SK-N-SH (cell line): ENCODE results near the gene ANKH. TPM values are rescaled to one million over a fixed set of nuclear protein-coding genes. Genes with fewer than 3 reads are reported as not detected.

Source experiments
- CTCF ChIA-PET: fragments of 300-600, 350-600 bp; formaldehyde crosslinking; extraction: SDS; loops from one replicate; lab custom pipeline; 2021; lab: Yijun Ruan, JAX
- POLR2A ChIA-PET: fragments of 350-600 bp; sonication (Branson Sonifier 250); formaldehyde crosslinking; extraction: SDS; loops from one replicate; lab custom pipeline; 2020; ENCODE audit warnings: antibody characterized with exemption, inconsistent platforms; lab: Yijun Ruan, JAX
- DNase-seq: peaks from one replicate; pipeline ENCODE4 v3.0.0; 2012
- H2AFZ ChIP-seq: fragments of 200-600 bp; sonication (generic); 2 replicates; pipeline ENCODE4 v1.8.1; 2016; ENCODE audit warnings: antibody characterized with exemption, mild to moderate bottlenecking, low read depth
- H3F3A ChIP-seq: fragments of 200-600 bp; sonication (generic); replicated peaks from 2 replicates; pipeline ENCODE3; 2016; ENCODE audit warnings: antibody characterized with exemption, mild to moderate bottlenecking; ENCODE audit not compliant: insufficient read depth
- H3K27ac ChIP-seq, 2 experiments: fragments of 200-500 bp in 1 of 2; fragments of 200-600 bp in 1 of 2; sonication (Bioruptor generic) in 1 of 2; sonication (generic), shearing (Covaris generic) in 1 of 2; 2 replicates each; pipeline versions ENCODE4 v1.5.1 to v1.6.1; 2014 to 2016; ENCODE audit warnings: low read depth in 2 of 2, inconsistent platforms in 1 of 2, low read length in 1 of 2, mild to moderate bottlenecking in 1 of 2, mixed read lengths in 1 of 2
- H3K27me3 ChIP-seq: fragments of 200-600 bp; sonication (generic), shearing (Covaris generic); 2 replicates; pipeline ENCODE4 v1.6.1; 2016; ENCODE audit warnings: mixed run types; ENCODE audit not compliant: insufficient read depth
- H3K36me3 ChIP-seq, 2 experiments: fragments of 200-500 bp in 1 of 2; fragments of 200-600 bp in 1 of 2; sonication (Bioruptor generic) in 1 of 2; sonication (generic) in 1 of 2; replicated peaks in 1 of 2; 2 replicates each; pipeline versions ENCODE3 to v1.5.1; 2014 to 2016; ENCODE audit warnings: low read length in 1 of 2, mild to moderate bottlenecking in 1 of 2; ENCODE audit not compliant: insufficient read depth in 2 of 2, control insufficient read depth in 1 of 2
- H3K4me1 ChIP-seq, 2 experiments: fragments of 200-500 bp in 1 of 2; fragments of 200-600 bp in 1 of 2; sonication (Bioruptor generic) in 1 of 2; sonication (generic), shearing (Covaris generic) in 1 of 2; 2 replicates each; pipeline versions ENCODE4 v1.5.1 to v1.6.1; 2014 to 2016; ENCODE audit warnings: low read depth in 1 of 2, low read length in 1 of 2, mixed run types in 1 of 2; ENCODE audit not compliant: insufficient read depth in 2 of 2, control insufficient read depth in 1 of 2
- H3K4me2 ChIP-seq: fragments of 200-600 bp; sonication (generic), shearing (Covaris generic); 2 replicates; pipeline ENCODE4 v1.6.1; 2017; ENCODE audit warnings: mixed run types
- H3K4me3 ChIP-seq, 2 experiments: fragments of 200-500 bp in 1 of 2; fragments of 200-600 bp in 1 of 2; sonication (Bioruptor generic) in 1 of 2; sonication (generic), shearing (Covaris generic) in 1 of 2; 2 replicates each; pipeline versions ENCODE4 v1.5.1 to v1.8.1; 2014 to 2016; ENCODE audit warnings: low read depth in 2 of 2, inconsistent platforms in 1 of 2, low read length in 1 of 2, mild to moderate bottlenecking in 1 of 2, mixed read lengths in 1 of 2, moderate library complexity in 1 of 2
- H3K79me2 ChIP-seq: fragments of 200-600 bp; sonication (generic); 2 replicates; pipeline ENCODE4 v1.8.1; 2017; ENCODE audit warnings: mild to moderate bottlenecking; ENCODE audit not compliant: insufficient read depth
- H3K9ac ChIP-seq: fragments of 200-600 bp; sonication (generic); 2 replicates; pipeline ENCODE4 v1.6.1; 2017; ENCODE audit warnings: mixed run types
- H3K9me2 ChIP-seq: fragments of 200-600 bp; sonication (generic); 2 replicates; pipeline ENCODE4 v1.6.1; 2017; ENCODE audit warnings: mixed run types
- H3K9me3 ChIP-seq: fragments of 200-600 bp; sonication (generic); 2 replicates; pipeline ENCODE4 v1.6.1; 2017; ENCODE audit warnings: mixed run types, mild to moderate bottlenecking, moderate library complexity
- H4K20me1 ChIP-seq: fragments of 200-600 bp; sonication (generic); 2 replicates; pipeline ENCODE4 v1.6.1; 2017; ENCODE audit warnings: mild to moderate bottlenecking, mixed run types; ENCODE audit not compliant: insufficient read depth
- CTCF ChIP-seq: fragments of 200-600 bp; sonication (generic); IDR thresholded peaks from 2 replicates; pipeline ENCODE4 v1.6.1; 2017; ENCODE audit warnings: antibody characterized with exemption, mild to moderate bottlenecking, moderate library complexity
- ELF1 ChIP-seq: IDR thresholded peaks from 2 replicates; pipeline ENCODE4 v1.4.0; 2012
- GABPA ChIP-seq: IDR thresholded peaks from 2 replicates; pipeline ENCODE4 v1.4.0; 2012; ENCODE audit warnings: low read depth, mild to moderate bottlenecking
- MAX ChIP-seq: IDR thresholded peaks from 2 replicates; pipeline ENCODE4 v1.4.0; 2012; ENCODE audit warnings: low read depth
- RAD21 ChIP-seq: IDR thresholded peaks from 2 replicates; pipeline ENCODE4 v1.6.1; 2012; ENCODE audit warnings: mild to moderate bottlenecking, low read length
- RCOR1 ChIP-seq: fragments of 150-350 bp; IDR thresholded peaks from 2 replicates; pipeline ENCODE4 v1.6.1; 2017; ENCODE audit warnings: antibody characterized with exemption, low read length
- RFX5 ChIP-seq: IDR thresholded peaks from 2 replicates; pipeline ENCODE4 v1.6.1; 2012; ENCODE audit warnings: mild to moderate bottlenecking, improper control_type of control experiment, low read length
- RXRA ChIP-seq: IDR thresholded peaks from 2 replicates; pipeline ENCODE4 v1.4.0; 2012; ENCODE audit warnings: low read depth, mild to moderate bottlenecking, borderline replicate concordance
- SIN3A ChIP-seq: IDR thresholded peaks from 2 replicates; pipeline ENCODE4 v1.6.1; 2012; ENCODE audit warnings: low read depth, mild to moderate bottlenecking, low read length, moderate library complexity, borderline replicate concordance
- TEAD4 ChIP-seq: IDR thresholded peaks from 2 replicates; pipeline ENCODE4 v1.4.0; 2012; ENCODE audit warnings: mild to moderate bottlenecking, borderline replicate concordance; ENCODE audit not compliant: insufficient read depth
- USF1 ChIP-seq: IDR thresholded peaks from 2 replicates; pipeline ENCODE4 v1.4.0; 2012; ENCODE audit warnings: low read depth, borderline replicate concordance
- WGBS: methylation state at CpG from one replicate; pipeline ENCODE4 v1.1.6; 2017; ENCODE audit warnings: low lambda C conversion rate; 5-methylcytosine and 5-hydroxymethylcytosine counted together
- polyA plus RNA-seq, 3 experiments: library from polyadenylated mRNA; depleted of rRNA; stranded (reverse); fragments of >200 nt; gene quantifications; 2 replicates each; pipeline ENCODE4 v1.2.3, GENCODE V29; 2012
- TF ChIP-seq, protein P1 (sequence below): IDR thresholded peaks from 2 replicates; pipeline ENCODE4 v1.4.0; 2012; ENCODE audit warnings: low read depth, borderline replicate concordance
- TF ChIP-seq, protein P2 (sequence below): IDR thresholded peaks from 2 replicates; pipeline ENCODE4 v1.6.1; 2012; ENCODE audit warnings: mild to moderate bottlenecking, low read depth, low read length, moderate library complexity

The ANKH gene
- polyA plus RNA-seq, 1 of the 3 experiments (the other 2 are of a cell fraction), result 22.0 TPM

- TF ChIP-seq RCOR1 (no peak), USF1 (no peak), RFX5 (no peak), MAX (no peak), CTCF (no peak), RAD21 (no peak), RXRA (no peak), ELF1 (no peak), GABPA (no peak), SIN3A (no peak), TEAD4 (no peak)
- TF ChIP-seq, protein P1, sequence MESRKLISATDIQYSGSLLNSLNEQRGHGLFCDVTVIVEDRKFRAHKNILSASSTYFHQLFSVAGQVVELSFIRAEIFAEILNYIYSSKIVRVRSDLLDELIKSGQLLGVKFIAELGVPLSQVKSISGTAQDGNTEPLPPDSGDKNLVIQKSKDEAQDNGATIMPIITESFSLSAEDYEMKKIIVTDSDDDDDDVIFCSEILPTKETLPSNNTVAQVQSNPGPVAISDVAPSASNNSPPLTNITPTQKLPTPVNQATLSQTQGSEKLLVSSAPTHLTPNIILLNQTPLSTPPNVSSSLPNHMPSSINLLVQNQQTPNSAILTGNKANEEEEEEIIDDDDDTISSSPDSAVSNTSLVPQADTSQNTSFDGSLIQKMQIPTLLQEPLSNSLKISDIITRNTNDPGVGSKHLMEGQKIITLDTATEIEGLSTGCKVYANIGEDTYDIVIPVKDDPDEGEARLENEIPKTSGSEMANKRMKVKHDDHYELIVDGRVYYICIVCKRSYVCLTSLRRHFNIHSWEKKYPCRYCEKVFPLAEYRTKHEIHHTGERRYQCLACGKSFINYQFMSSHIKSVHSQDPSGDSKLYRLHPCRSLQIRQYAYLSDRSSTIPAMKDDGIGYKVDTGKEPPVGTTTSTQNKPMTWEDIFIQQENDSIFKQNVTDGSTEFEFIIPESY, result no peak
- TF ChIP-seq, protein P2, sequence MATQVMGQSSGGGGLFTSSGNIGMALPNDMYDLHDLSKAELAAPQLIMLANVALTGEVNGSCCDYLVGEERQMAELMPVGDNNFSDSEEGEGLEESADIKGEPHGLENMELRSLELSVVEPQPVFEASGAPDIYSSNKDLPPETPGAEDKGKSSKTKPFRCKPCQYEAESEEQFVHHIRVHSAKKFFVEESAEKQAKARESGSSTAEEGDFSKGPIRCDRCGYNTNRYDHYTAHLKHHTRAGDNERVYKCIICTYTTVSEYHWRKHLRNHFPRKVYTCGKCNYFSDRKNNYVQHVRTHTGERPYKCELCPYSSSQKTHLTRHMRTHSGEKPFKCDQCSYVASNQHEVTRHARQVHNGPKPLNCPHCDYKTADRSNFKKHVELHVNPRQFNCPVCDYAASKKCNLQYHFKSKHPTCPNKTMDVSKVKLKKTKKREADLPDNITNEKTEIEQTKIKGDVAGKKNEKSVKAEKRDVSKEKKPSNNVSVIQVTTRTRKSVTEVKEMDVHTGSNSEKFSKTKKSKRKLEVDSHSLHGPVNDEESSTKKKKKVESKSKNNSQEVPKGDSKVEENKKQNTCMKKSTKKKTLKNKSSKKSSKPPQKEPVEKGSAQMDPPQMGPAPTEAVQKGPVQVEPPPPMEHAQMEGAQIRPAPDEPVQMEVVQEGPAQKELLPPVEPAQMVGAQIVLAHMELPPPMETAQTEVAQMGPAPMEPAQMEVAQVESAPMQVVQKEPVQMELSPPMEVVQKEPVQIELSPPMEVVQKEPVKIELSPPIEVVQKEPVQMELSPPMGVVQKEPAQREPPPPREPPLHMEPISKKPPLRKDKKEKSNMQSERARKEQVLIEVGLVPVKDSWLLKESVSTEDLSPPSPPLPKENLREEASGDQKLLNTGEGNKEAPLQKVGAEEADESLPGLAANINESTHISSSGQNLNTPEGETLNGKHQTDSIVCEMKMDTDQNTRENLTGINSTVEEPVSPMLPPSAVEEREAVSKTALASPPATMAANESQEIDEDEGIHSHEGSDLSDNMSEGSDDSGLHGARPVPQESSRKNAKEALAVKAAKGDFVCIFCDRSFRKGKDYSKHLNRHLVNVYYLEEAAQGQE, result no peak
- TF ChIP-seq, all 33 proteins: peak for 0
- ChIA-PET CTCF (no interaction called here), POLR2A (no interaction called here)
- Histone ChIP-seq H3K9me2 (no peaks in the 10 kb centered on the region), H3K9ac (no peak overlapping the region), H3K4me1 (peaks cover 8 to 31% of the 10 kb centered on the region in 2 experiments; a peak in 3 of 4 replicates), H3K27me3 (no peaks in the 10 kb centered on the region), H3F3A (no peaks in the 10 kb centered on the region), H3K4me3 (no peak overlapping the region), H3K4me2 (no peak overlapping the region), H3K27ac (no peak overlapping the region), H4K20me1 (peaks cover 78% of the 10 kb centered on the region), H3K36me3 (peaks cover 13 to 15% of the 10 kb centered on the region in 2 experiments), H3K9me3 (no peaks in the 10 kb centered on the region), H2AFZ (no peak overlapping the region), H3K79me2 (peaks cover 100% of the 10 kb centered on the region)
- DNase-seq, result no peak
- WGBS, result 73% methylated on average over 2 of the region's 2 CpGs
Observed at GRCh38 chr5:14671414-14671813, 200.2 kb downstream of the ANKH start.
